Activated T-helper 1 cell treated with anti-CD3 and anti-CD28 coated beads, Interleukin-2, amount 50 U/mL, for 16 hours (primary cell): ENCODE measurements around the gene TEX53.

ENCODE experiments used
- DNase-seq, 2 donors: peaks; one replicate each; pipeline ENCODE4 v3.0.0-alpha.2; 2020; ENCODE audit warnings: low read depth in 1 of 2, low spot score in 1 of 2

Gene TEX53

GRCh38 chr9:114607671-114608524, 49.7 kb downstream of the TEX53 start:
- DNase-seq: no peak

- DNase-seq: no peak
Observed at GRCh38 chr9:114606597-114607207, 50.9 kb downstream of the TEX53 start.
